ENCODE measurements around the gene TNS1. TPM values are rescaled to one million over a fixed set of nuclear protein-coding genes. Genes with fewer than 3 reads are reported as not detected.
A peak's percentile ranks its signal among the peaks of the same experiment; 100 is the strongest.

The TNS1 gene
- total and polyA plus RNA-seq, 2 experiments from 2014 or later, result 81.6 to 99.3 TPM

DNA sequence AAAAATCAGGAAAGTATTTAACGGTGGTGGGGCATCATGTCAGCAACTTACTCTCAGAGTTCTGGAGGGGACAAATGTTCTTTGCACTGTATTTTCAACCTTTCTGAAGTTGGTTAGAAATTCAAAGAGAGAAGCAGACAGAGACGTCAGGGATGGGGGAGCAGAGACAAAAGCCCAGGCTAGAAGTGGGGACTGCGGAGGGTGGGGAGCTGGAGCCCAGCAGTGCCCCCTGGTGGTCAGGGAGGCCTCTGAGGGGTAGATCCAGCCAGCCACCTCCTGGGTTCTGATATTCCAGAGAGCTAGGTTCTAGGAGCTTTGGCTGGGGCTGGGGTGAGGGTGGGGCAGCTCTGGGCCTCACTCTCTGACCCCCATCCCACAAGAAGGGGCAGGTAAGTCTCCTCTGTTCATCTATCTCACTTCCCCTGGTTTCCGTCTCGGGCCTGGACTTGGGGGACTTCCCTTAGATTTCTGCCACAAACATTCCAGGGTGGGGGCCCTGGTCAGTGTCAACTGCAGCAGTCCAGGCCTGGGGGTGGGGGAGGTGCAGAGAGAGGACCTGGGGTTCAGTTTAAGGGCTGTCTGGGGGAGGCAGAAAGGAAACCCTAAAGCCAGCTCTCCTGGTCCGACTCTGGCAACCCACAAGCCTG is 8.9 kb downstream of the TNS1 start:
- Histone ChIP-seq H3K4me2 (ENCODE audit: unreplicated experiment) (peak overlapping the region; percentile 82), H3K27me3 (replicated peaks; ENCODE audit: insufficient read depth) (no peaks in the 10 kb centered on the region), H3K9me2 (ENCODE audit: insufficient read depth) (no peaks in the 10 kb centered on the region), H3K79me2 (ENCODE audit: insufficient read depth) (peaks cover 87% of the 10 kb centered on the region), H3K27ac (peak overlapping the region; percentile 88), H3K4me1 (ENCODE audit: insufficient read depth) (peaks cover 70% of the 10 kb centered on the region), H3K36me3 (ENCODE audit: low read depth) (no peaks in the 10 kb centered on the region), H4K20me1 (ENCODE audit: insufficient read depth) (0 out of 2 replicates have a peak, but pooled peaks cover 5% of the 10 kb centered on the region), H3K9me3 (ENCODE audit: low read depth) (no peaks in the 10 kb centered on the region), H3F3A (ENCODE audit: insufficient read depth) (peaks cover 50% of the 10 kb centered on the region), H2AFZ (no peak overlapping the region), H3K9ac (peak overlapping the region; percentile 71), H3K4me3 (no peak overlapping the region)
- in situ Hi-C loops (cut with MboI), result no loop called here
- peak; percentile 72 for DNase-seq
- TF ChIP-seq EZH2phosphoT487 (IDR thresholded peaks at IDR 0.05; ENCODE audit: insufficient read depth, low read depth) (no peak), EZH2 (IDR thresholded peaks at IDR 0.05; ENCODE audit: insufficient read depth, poor library complexity, severe bottlenecking) (no peak)
- WGBS, 2 experiments (ENCODE audit: low coverage in 1 of 2, low lambda C conversion rate in 2 of 2, missing lambda C conversion rate in 2 of 2), result 37 to 45% methylated on average over 6 of the region's 6 CpGs

DNA sequence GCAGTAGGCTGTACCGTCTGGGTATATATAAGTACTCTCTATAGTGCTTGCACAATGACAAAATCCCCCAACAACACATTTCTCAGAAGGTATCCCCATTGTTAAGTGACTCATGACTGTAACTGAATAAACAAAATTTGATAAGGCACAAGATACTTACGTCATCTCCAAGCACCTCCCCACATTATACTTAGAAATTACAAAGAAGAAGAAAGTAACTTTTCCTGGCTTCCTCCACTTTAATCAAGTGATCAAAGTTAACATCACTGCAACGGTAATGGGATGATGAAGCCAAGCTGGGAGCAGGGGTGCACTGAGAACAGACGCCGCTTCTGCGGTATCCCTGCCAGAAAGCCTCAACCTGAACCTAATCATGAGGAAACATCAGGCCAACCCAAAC is 9.7 kb downstream of the TNS1 start:
- 0 out of 2 replicates have a peak, but pooled peaks cover 5% of the 10 kb centered on the region for H4K20me1 ChIP-seq (ENCODE audit: insufficient read depth)
- H3K79me2 ChIP-seq (ENCODE audit: insufficient read depth), result peaks cover 87% of the 10 kb centered on the region
- DNase-seq, result peak; percentile 59
- no peaks in the 10 kb centered on the region for H3K27me3 ChIP-seq (replicated peaks; ENCODE audit: insufficient read depth)
- 51% methylated on average over 6 of the region's 6 CpGs for WGBS, 2 experiments (ENCODE audit: low coverage in 1 of 2, low lambda C conversion rate in 2 of 2, missing lambda C conversion rate in 2 of 2)
- TF ChIP-seq EZH2 (IDR thresholded peaks at IDR 0.05; ENCODE audit: insufficient read depth, poor library complexity, severe bottlenecking), result no peak
- TF ChIP-seq EZH2phosphoT487 (IDR thresholded peaks at IDR 0.05; ENCODE audit: insufficient read depth, low read depth), result no peak
- peaks cover 51% of the 10 kb centered on the region for H3F3A ChIP-seq (ENCODE audit: insufficient read depth)
- H3K4me1 ChIP-seq (ENCODE audit: insufficient read depth), result peaks cover 70% of the 10 kb centered on the region
- H3K27ac ChIP-seq, result peak overlapping the region; percentile 88
- H3K36me3 ChIP-seq (ENCODE audit: low read depth), result no peaks in the 10 kb centered on the region
- in situ Hi-C loops (cut with MboI), result no loop called here
- H3K9me2 ChIP-seq (ENCODE audit: insufficient read depth), result no peaks in the 10 kb centered on the region
- H3K9ac ChIP-seq, result peak overlapping the region; percentile 71; the same call in 1 of the 2 replicates
- H3K4me3 ChIP-seq, result no peak overlapping the region
- peak overlapping the region; percentile 22 for H3K4me2 ChIP-seq (ENCODE audit: unreplicated experiment)
- no peak overlapping the region for H2AFZ ChIP-seq
- no peaks in the 10 kb centered on the region for H3K9me3 ChIP-seq (ENCODE audit: low read depth)

DNA sequence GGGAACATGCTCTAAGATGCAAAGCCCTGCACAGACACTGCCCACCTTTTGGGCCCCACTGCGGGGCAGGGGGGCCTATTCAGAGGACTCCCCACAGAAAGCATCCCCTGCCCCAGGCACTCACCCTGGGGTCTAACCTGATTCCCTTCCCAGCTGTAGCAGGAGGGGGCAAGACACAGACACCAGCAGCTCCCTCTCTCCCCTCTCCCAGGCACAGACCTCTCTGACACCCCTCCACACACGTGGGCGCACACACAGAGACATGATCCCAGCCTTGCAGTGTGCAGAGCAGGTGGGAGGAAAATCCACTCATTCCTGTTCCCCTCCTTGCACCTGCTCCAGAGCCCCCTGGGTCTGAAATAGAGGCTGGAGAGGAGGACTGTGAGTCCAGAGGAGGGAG is 10.7 kb downstream of the TNS1 start:
- TF ChIP-seq EZH2 (IDR thresholded peaks at IDR 0.05; ENCODE audit: insufficient read depth, poor library complexity, severe bottlenecking) (no peak), EZH2phosphoT487 (IDR thresholded peaks at IDR 0.05; ENCODE audit: insufficient read depth, low read depth) (no peak)
- Histone ChIP-seq H3K9me2 (ENCODE audit: insufficient read depth) (no peaks in the 10 kb centered on the region), H3K4me2 (ENCODE audit: unreplicated experiment) (no peak overlapping the region), H3K27me3 (replicated peaks; ENCODE audit: insufficient read depth) (no peaks in the 10 kb centered on the region), H3K79me2 (ENCODE audit: insufficient read depth) (peaks cover 87% of the 10 kb centered on the region), H4K20me1 (ENCODE audit: insufficient read depth) (0 out of 2 replicates have a peak, but pooled peaks cover 5% of the 10 kb centered on the region), H3K9ac (no peak overlapping the region), H3K4me1 (ENCODE audit: insufficient read depth) (peaks cover 61% of the 10 kb centered on the region), H3K36me3 (ENCODE audit: low read depth) (no peaks in the 10 kb centered on the region), H3F3A (ENCODE audit: insufficient read depth) (peaks cover 40% of the 10 kb centered on the region), H3K27ac (peak overlapping the region; percentile 88; the same call in 1 of the 2 replicates), H3K4me3 (no peak overlapping the region), H2AFZ (no peak overlapping the region), H3K9me3 (ENCODE audit: low read depth) (no peaks in the 10 kb centered on the region)
- 75 to 79% methylated on average over 3 of the region's 3 CpGs for WGBS, 2 experiments (ENCODE audit: low coverage in 1 of 2, low lambda C conversion rate in 2 of 2, missing lambda C conversion rate in 2 of 2)
- in situ Hi-C loops (cut with MboI), result no loop called here
- DNase-seq, result no peak

DNA sequence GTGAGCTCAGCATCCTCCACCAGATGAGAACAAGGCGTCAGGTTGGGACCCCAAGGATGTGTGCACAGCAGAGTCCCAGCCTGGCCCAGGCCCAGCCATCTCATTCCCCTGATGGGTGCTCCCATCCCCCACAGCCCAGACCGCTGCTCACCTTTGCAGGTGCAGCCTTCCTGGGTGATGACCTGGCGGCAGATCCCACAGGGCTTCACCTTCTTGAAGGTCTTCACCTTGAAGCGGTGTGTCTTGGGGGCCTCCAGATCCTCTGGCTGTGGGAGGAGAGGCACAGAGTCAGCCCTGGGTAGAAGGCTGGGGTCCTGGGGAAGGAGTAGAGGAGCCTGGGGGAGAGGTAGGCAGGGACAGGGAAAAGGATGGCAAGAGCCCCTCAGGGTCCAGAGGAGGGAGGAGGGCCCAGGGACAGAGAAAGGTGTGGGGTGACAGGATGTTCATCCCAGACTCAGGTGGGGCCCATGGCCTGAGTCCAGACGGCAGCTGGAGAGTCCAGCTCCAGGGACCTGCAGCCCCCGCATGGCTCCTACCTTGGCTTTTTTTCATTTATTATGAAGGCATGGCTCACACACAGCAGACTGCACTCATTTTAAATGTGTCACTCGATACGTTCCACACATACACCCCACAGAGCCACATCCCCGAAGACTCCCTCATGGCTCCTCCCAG is 11.9 kb downstream of the TNS1 start:
- peaks cover 37% of the 10 kb centered on the region for H3F3A ChIP-seq (ENCODE audit: insufficient read depth)
- in situ Hi-C loops (cut with MboI), result no loop called here
- H3K27me3 ChIP-seq (replicated peaks; ENCODE audit: insufficient read depth), result no peaks in the 10 kb centered on the region
- H3K9me3 ChIP-seq (ENCODE audit: low read depth), result no peaks in the 10 kb centered on the region
- H3K4me2 ChIP-seq (ENCODE audit: unreplicated experiment), result no peak overlapping the region
- H3K9ac ChIP-seq, result no peak overlapping the region
- H3K9me2 ChIP-seq (ENCODE audit: insufficient read depth), result no peaks in the 10 kb centered on the region
- H3K4me3 ChIP-seq, result no peak overlapping the region
- peaks cover 87% of the 10 kb centered on the region for H3K79me2 ChIP-seq (ENCODE audit: insufficient read depth)
- WGBS, 2 experiments (ENCODE audit: low coverage in 1 of 2, low lambda C conversion rate in 2 of 2, missing lambda C conversion rate in 2 of 2), result 91 to 94% methylated on average over 9 of the region's 9 CpGs
- DNase-seq, result no peak
- no peak overlapping the region for H2AFZ ChIP-seq
- no peak overlapping the region for H3K27ac ChIP-seq
- peaks cover 50% of the 10 kb centered on the region for H3K4me1 ChIP-seq (ENCODE audit: insufficient read depth)
- 0 out of 2 replicates have a peak, but pooled peaks cover 5% of the 10 kb centered on the region for H4K20me1 ChIP-seq (ENCODE audit: insufficient read depth)
- H3K36me3 ChIP-seq (ENCODE audit: low read depth), result peaks cover 5% of the 10 kb centered on the region; the same call in 1 of the 2 replicates
- TF ChIP-seq EZH2phosphoT487 (IDR thresholded peaks at IDR 0.05; ENCODE audit: insufficient read depth, low read depth), result no peak
- no peak for TF ChIP-seq EZH2 (IDR thresholded peaks at IDR 0.05; ENCODE audit: insufficient read depth, poor library complexity, severe bottlenecking)

All from GM23248 (cell line).